Epidermal melanocyte (primary cell): ENCODE data around the gene TDRD12.

ENCODE experiments used
- DNase-seq: peaks from one replicate; pipeline ENCODE4 v3.0.0; 2011; ENCODE audit warnings: low spot score; ENCODE audit not compliant: insufficient read length

TDRD12 gene

DNA sequence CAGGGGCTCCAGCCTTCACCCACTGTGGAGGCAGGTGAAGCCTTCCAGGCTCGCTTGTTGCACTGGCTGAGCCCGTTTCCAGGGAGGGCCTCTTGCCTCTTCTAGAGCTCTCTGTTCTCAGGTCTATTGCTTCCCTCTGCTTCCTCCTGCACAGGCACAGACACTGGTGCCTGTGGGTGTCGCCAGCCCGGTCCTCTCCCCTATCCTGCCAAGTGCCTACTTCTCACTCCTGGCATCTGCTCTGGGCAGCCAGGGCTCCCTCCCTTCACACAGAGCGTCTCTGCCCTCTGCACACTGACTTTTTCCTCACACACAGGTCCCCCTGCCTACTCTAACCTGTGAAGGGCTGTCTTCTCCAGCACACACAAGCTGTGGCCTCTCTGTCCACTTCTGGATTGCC, 89.7 kb downstream of the TDRD12 start:
- DNase-seq: no peak

DNA sequence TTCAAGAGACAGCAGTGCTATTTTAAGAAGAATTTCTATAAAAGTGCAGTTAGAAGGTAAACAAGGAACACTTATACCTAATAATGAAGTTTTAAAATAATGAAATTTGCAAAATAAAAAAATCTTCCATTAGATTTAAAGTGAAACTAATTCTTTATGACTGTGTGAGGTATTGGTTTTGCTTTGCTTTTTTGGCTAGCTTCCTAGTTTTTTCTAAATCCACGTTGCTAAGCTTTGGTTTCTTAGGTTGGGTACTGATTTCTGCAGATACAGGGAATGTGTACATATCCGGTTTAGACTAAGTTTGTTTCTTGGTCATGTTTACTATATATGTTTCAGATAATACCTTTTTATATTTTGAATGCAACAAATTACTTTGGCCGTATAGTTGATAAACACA, 90.2 kb downstream of the TDRD12 start:
- DNase-seq: no peak

DNA sequence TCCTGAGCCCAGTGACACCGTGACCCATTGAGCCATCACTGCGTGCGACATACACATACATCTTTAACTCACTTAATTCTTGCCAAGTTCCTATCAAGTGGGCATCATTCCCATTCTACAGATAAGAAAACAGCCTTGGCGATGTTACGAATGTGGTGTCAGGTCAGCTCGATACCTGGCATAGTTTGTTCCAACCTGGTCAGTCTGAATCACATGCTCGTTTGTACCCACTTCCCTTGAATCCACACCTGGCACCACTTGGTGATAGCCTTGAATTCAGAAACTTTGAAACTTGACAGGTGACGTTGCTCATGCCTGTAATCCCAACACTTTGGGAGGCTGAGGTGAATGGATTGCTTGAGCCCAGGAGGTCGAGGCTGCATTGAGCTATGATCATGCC, 90.9 kb downstream of the TDRD12 start:
- no peak for DNase-seq

DNA sequence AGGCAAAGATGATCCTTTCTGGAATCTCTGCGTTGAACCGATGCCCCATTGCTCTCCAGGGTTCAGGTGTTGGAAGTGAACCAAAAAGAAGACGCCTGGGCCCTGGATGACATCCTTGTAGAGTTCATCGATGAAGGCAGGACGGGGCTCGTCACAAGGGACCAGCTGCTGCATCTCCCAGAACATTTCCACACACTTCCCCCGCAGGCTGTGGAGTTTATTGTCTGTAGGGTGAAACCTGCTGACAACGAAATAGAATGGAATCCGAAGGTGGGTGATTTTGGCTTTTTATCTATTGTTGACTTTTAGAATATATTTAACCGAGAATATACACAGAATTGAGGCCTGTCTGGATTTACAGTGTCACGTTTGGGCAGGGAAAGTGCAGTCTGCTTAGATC, 91.6 kb downstream of the TDRD12 start:
- no peak for DNase-seq

DNA sequence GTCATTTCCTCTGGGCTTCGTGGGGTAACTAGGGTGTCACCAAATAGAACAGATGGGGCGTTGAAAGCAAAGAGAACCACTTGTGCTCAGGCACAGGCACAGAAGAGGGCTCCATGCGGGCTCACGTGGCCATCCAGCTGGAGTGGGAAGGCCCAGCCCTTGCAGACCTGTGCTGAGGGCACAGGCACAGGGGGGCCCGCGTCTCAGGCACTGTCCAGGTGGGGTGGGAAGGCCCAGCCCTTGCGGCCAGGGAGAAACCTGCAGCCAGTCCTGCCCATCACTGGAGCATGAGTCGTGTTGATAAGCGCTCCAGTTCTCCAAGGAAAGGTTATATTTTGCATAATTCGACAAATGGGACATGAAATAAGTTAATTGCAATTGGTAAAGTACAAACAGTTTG, 92.5 kb downstream of the TDRD12 start:
- DNase-seq: no peak

DNA sequence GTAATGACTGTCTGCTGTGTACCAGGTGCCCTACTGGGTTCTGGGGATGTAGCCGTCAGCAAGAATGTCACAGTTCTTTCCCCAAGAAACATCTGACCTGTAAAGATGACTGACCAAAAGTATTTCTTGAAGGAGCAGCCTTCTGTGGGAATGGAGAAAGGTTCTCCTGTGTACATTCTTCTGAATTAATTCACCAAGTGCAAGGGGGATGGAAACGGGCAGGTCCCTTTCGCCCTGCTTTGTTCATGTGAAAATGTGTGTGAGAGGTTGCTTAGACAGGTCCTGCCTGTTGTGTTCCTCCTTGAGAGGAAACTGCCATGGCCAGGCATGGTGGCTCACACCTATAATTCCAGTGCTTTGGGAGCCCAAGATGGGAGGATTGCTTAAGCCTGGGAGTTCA, 93.0 kb downstream of the TDRD12 start:
- no peak for DNase-seq

DNA sequence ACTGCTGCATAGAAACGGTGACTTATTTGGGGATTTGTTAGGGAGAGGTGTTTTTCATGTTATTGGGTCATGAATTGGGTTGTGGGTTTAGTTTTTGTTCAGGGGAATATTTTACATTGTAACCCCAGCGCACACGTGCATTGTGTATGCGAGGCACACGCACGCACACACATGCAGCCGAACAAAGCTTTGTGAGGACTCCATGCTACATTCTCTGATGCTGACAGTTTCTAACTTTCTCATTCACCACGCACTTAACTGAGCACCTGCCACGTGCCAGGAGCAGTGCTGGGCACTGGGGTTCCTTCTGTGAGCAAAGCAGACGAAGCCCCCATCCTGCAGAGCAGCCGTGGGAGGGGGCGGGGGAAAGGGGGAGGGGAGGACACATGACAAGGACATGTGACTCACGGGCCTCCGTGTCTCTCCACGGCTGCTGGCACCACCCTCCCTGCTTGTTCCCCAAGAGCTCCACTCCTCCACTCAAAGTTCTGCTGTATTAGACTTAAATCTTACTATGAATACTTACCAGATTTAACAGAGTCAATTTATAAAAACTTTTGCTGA, 94.4 kb downstream of the TDRD12 start:
- DNase-seq: no peak

DNA sequence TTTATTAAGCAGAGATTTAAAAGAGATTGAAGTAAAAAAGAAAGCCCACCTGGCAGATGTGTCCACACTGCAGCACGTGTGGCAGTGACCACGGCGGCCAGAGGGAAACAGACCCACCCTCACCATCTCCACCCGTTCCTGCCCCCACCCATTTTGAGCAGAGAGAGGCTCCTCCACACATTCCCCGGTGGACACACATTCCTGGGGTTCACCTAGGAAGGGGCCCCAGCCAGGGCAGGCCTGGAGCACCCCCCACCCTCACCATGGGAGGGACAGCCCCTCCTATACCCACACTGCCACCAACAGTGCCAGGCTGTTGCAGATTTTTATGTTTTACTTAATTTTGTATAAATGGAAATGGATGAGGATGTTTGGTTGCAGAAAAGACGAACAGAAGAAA, 95.1 kb downstream of the TDRD12 start:
- no peak for DNase-seq

DNA sequence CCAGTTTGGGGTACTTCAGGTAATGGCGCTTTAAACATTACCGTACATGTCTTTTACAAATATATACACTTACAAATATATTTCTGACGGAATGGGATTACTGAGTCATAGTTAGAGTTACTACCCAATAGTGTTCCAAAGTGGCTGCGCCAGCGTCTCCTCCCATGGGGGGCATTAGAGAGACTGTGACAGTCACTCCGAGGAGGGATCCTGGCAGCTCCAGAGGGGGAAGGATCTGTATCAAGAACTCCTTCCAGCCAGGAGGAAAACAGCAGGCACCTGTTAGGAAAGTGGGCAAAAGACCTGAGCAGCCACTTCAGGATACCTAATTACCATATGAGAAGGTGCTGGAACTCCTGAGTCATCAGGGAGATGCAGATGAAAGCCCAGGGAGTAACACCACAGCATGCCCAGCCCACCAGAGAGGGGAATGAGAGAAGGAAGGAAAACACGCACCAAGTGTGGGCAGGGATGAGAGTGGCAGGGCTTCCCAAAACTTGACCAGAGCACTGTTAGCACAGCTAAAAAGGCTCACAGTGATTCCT, 97.1 kb downstream of the TDRD12 start:
- no peak for DNase-seq

DNA sequence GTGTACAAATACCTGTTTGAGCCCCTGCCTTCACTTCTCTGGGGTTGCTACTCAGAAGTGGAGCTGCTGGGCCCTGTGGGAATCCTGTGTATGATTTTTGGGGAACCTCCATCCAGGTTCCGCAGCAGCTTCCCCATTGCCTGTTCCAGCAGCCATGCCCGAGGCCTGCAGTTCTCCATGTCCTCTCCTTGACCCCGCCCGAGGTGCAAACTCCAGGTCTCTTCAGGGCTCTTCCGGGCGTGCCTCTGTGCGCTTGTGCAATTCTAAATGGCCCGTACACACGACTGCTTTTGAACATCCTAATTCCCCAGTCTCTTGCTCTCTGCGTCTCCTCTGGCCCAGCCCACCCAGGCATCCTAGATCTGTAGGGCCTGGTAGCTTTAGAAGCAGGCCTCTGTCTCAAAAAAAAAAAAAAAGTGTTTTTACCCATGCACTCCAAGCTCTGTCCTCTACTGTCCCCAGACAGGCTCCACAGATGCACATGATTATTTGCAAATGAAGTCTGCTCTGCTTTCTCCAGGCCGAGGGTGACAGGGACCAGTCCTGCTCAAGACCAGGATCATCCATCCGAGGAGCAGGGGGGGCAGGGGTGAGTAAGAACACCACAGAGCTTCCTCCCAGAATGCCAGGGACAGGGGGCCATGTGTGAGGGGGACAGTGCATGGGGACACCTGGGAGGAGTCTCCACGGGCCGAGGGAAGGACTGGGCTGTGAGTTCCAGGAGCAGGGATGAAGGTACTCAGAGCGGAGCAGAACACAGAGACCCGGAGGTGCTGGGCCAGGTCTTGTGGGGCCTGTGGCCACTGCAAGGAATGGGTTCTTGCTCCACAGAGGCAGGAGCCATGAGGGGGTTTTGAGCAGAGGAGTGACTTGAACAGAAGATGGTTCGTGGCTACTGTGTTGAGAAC, 98.3 kb downstream of the TDRD12 start:
- DNase-seq: no peak

DNA sequence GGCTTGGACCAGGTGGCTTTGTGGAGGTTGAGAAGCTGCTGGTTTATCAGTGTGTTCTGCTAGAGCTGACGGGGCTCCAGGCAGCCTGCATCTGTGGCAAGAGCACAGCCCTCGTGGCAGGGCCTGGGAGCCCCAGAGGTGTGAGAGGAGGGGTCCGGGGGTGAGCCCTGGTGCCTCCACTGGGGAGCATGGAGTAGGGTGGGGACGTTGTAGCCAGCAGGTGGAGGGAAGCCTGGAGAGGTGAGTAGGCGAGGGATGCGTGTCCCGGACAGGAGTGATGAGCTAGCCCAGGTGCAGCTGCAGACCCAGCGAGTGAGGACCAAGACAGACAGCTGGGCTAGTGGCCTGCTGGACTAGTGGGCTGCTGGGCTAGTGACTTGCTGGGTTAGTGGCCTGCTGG, 99.0 kb downstream of the TDRD12 start:
- DNase-seq: no peak

DNA sequence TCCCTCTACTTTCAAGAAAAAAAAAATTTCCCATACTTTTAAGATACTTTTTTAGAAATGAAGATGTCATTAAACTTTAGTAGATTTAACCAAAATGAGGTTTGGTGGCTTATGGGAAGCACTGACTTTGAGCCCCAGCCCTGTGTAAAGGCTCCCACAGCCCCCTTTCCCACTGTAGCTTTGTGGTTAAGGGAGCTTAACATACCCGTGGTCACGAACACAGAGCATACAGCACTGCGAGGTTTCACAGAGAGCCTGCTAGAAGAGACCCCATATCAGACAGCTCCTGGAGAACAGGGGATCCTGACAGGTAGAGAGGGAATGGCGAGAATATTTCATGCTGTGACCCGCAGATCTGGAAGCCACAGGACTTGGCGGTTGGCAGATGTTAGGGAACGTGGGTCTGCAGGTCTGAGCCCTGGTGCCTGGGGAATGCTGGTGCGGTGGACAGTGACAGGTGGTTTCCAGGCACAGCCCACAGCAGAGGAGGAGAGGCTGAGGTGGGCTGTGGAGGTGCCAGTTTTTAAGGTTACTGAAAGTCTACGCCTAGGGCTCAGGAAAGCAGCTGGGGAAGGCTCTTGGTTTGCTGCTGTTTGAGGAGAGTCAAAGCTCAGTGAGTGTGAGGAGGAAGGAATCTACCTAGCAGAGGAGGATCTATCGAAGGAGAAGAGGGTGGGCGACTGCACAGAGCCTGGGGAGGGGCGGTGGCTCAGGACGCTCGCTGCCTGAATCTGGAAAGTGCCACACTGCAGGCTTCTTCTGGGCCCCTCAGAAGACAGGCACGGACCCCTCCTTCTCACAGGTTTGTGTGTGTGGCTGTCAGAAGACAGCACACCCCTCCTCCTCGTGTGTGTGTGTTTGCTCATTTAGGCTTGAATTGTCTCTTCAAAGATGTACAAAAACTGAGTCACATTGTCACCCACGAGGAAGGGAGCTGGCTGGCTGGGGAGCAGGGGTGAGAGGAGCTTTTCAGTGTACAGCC, 100.1 kb downstream of the TDRD12 start:
- DNase-seq: no peak

DNA sequence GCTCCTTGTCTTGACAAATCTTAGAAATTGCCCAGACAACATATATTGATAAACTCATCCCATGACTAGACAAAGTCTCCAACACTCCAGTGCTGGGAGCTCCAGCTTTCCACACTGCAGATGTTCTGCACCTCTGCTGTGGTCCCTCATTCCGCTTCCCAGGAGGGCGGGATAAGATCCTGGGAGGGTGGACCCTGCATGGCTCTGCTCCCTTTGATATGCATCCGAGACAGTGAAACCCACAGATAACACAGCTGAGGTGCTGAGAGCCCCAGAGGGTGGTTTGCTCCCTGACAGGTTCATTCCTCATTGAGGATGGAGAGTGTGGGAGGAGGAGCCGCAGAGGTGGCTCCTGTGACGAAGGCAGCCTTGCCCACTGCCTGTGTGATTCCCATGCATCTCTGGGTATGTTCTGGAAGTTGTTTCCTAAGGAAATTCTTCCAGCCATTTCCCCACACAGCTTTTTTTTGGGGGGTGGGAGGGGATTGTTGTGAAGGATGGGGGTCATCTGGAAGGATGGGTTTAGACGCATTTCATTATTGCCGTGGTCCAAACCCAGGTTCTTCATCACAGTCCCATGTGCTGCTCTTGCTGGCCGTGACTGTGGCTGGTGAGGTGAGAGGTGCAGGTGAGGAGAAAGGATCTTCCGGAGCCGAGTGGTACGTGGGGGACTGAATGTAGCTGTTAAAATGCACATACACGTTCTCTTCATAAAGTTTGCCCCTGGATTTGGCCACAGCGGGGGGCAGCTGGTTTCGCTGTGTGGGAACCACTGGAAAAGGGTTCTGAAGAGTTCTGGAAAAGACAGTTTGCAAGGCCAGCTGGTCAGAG, 103.6 kb downstream of the TDRD12 start:
- DNase-seq: no peak

DNA sequence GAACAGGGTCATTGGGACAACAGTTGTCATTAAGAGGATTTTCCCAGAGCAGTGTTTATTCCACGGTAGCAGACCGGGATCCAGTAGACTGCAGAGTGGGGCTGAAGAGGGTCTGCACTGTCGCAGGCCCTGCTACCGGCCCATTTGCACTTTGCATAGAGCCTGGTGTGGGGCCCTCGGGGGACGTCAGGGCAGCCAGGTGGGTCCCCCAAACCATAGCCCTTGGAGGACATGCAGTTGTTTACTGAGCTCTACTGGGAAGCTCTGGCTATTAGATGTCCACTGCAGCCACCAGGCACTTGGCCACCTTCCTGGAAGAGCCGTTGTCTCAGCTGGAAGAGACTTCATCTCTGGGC, 104.2 kb downstream of the TDRD12 start:
- DNase-seq: no peak

DNA sequence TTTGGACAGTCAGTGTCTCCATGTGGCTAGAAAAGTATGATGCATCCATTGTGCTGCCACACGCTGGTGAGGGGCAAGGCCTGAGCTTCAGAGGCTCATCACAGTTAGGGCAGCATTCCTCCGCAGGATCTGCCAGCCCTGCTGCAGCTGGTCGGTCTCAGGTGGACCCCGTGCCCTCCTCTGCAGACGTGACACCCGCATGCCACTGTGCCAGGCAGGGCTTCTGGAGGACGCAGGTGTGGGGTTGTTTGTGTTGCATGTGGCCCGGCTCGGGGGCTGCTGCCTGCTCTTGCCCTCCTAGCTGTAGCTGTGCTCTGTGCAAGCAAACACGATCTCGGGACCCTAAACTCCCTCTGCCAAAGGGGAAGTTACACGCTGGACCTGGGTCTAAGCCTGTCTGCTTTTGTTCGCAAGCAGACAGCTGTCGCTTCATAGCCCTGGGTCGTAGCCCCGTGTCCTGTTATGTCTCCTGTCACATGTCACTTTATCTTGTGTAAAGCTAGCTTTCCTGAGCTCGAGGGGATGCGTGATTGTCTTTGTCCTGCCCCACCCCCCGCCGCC, 104.7 kb downstream of the TDRD12 start:
- no peak for DNase-seq

DNA sequence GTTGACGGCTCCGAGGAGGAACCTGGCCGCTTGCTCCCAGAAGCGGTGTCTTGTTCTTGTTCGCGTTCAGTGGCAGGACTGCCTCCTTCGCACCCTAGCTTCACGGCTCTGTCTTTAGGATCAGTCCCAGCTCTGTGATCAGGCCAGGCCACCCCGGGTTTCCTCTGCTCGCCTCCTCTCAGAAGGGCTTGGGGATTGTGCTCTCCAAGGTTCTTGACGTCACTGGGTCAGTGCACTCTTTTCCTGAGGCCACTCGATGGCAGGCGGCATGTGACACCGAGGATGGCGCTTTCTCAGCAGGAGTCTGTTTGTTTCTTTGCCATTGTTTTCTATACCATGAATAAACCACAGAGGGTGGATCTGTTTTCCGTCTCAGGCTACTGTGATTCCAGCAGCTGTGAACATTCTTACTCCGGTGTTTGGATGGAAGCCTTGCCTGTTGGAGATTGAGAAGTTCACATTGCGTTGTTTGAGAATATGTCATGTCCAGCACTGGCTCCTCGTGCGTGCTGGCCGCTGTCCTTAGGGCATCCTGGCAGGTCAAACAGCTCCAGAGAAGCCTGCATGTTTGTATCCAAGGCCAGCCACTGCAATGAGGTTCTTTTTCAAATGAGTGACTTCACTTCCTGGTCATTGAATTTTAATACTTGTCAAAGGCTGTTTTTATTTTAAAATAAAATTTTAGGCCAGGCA, 105.5 kb downstream of the TDRD12 start:
- no peak for DNase-seq

DNA sequence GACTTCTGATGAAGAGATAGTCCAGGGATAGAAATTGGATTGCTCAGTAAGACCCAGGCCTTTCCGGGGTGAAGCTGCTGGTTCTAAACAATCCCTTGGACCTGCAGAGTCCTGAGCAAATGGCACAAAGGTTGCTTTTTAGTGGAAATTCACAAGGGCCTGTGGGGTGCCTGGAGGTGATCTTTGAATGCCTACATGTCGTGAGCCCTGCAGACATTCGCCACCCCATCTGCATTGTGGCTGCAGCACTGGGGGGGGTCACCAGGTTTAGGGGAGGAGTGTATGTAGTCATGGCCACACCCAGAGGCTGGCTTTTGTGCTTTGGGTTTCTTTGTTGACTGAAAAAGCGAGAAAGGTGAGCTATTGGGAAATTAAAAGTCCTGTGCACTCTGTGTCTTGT, 108.6 kb downstream of the TDRD12 start:
- no peak for DNase-seq

DNA sequence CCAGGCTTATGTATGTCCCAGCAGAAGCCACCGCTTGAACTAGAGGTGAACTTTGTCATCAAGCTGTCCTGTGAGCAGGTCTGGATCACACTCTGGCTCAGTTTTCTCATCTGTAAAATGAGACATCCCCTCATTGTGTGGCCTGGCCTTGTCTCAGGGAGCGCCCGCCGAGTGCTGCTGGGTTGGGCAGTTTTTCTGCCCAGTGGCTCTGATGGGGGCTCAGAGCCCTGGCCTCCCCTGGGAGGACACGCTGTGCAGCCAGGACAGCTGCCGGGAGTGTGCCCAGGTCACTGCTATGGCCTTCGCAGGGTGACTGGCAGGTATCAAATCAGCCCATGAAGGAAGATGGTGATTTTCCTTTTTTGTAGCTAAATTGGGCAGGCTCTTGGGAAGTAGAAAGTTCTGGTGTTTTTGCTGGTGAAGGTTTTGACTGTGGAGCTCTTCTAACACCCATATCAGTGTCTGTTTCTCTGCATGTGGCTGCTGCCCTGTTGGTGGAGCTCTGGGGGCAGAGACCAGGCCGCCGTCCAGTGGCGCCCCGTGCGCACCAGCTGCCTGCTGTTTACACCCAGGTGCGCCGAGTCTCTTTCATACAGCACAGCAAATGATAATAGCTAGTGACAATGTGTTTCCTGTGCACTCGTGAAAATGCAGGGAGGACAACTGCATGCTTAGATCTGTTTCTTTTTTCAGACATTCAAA, 109.2 kb downstream of the TDRD12 start:
- DNase-seq: no peak

DNA sequence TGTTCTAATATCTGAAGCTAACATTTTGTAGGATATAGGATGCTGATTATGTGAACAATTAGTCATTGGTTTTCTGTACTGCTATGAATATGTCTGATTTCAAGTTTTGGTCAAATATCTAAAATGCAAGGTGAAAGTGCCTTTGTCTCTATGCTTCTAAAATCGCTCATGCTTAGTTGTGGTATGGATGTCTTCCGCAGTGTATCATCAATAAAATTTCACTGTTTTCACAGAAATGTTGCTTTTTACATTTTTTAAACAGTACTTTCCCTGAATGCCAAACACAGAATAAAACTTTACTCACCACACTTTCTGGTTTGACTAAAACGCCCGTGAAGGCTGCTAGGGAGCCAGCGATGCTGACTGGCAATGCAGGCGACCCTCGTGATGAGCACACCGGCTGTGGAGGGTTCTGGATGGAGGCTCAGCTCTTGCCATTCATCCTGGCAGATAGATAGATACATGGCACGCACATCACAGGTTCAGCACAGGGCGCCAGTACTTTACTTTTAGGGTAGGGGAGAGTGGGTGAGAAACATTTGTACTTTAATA, 109.9 kb downstream of the TDRD12 start:
- DNase-seq: no peak
